ENCODE results near the gene KCTD17.

Gene KCTD17

DNA sequence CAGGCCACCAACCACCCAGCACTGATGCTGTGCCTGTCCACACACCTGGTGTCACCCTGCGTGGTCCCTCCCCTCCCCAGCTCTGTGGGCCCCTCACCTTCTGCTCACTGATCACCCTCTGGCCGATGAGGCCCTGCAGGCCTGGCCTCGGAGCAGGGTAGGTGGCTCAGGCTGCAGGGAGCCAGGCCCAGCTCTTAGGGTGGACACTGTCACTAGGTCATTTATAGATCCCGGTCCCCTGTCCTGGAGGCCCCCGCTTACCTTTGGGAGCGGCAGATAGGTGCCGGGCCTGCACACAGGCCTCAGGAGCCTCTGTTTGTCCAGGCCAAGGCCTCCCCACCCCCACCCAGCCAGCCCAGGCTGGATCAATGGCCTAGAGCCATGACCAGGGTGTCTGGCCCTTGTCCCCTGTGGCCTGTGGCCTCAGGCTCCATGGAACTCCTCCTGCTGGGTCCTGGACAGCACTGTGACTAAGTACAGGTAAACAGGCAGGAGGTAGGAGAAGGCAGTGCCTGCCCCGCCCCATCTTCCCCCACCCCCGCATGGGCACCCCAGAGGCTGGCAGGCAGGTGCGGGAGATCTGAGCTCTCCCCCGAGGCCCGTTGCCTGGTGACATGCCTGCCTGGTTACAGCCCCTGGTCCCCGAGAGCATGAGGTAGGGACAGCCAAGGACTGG, 57.8 kb downstream of the KCTD17 start, which contains the start of gene TMPRSS6:
Gene TMPRSS6 (minus strand): TSS at position 472 of the 676 bp plus-strand sequence. CDS start 6,296 bp downstream, outside the sequence.
- DNase-seq: no peak

GRCh38 chr22:37111156-37111717, 59.7 kb downstream of the KCTD17 start:
- DNase-seq: no peak

- DNase-seq: no peak
Observed at GRCh38 chr22:37112084-37112728, 60.7 kb downstream of the KCTD17 start.
